Peyer's patch (tissue), 4 donors: Measurements from ENCODE around the gene IGF2R.

Experiments
- CTCF ChIP-seq, 6 experiments: fragments of 450-650 bp in 4 of 6; fragments of 200-600 bp in 2 of 6; sonication (generic) in 1 of 6; IDR thresholded peaks; one replicate each; pipeline ENCODE4 v1.5.1; 2017 to 2019; ENCODE audit warnings: antibody characterized with exemption in 6 of 6, mild to moderate bottlenecking in 3 of 6, moderate library complexity in 1 of 6
- POLR2A ChIP-seq, 2 donors: fragments of 450-650 bp; IDR thresholded peaks; one replicate each; pipeline ENCODE4 v1.5.1; 2017; ENCODE audit warnings: antibody characterized with exemption in 2 of 2, mild to moderate bottlenecking in 2 of 2, moderate library complexity in 2 of 2

- TF ChIP-seq CTCF (IDR thresholded peaks at IDR 0.05), result no peak
- no peak for TF ChIP-seq POLR2A (IDR thresholded peaks at IDR 0.05)
Observed at GRCh38 chr6:160137130-160137988, 168.5 kb downstream of the IGF2R start.
